Measurements from ENCODE around the gene ITSN2. TPM values are rescaled to one million over a fixed set of nuclear protein-coding genes. Genes with fewer than 3 reads are reported as not detected.
A peak's percentile ranks its signal among the peaks of the same experiment; 100 is the strongest.

ITSN2 gene
- total RNA-seq, 1 experiment from 2014 or later: 19.8 TPM

DNA sequence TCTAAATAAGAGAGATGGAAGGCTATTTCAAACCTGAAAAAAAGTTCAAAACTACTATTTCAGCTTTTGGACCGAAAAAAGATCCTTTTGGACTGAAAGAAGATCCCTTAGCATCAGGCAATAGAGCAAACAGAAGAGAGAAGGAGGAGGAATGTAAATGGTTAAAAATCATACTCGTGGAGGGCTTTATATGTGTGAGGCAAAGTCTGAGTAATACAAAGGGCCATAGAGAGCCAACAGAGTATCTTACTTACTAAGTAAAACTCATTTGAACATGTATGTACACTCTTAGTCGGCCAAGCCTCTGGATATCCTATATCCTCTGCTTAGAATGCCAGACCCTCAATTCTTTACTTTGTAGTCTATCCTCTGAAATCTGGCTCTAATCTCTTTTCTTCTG is 55.7 kb downstream of the ITSN2 start:
- DNase-seq (ENCODE audit: low spot score) (no peak), ATAC-seq (no peak)
- no peak overlapping the region for H3K27ac Mint-ChIP-seq
- no peaks in the 10 kb centered on the region for H3K4me1 Mint-ChIP-seq
- ChIA-PET CTCF (no interaction called here), POLR2A (no interaction called here)
- H3K36me3 Mint-ChIP-seq: peaks cover 27% of the 10 kb centered on the region
- H3K27me3 Mint-ChIP-seq (ENCODE audit: low read depth): no peaks in the 10 kb centered on the region
- 0 out of 2 replicates have a peak, but pooled peaks cover 2% of the 10 kb centered on the region for H3K9me3 Mint-ChIP-seq
- no peak for TF ChIP-seq EMX1 (CRISPR knock-in tag; IDR thresholded peaks at IDR 0.05)
- no peak for TF ChIP-seq TEAD4 (CRISPR knock-in tag; IDR thresholded peaks at IDR 0.05)
- no peak for TF ChIP-seq FOXK1 (CRISPR knock-in tag; IDR thresholded peaks at IDR 0.05)
- no peak for TF ChIP-seq ZNF121 (CRISPR knock-in tag; IDR thresholded peaks at IDR 0.05)
- TF ChIP-seq ESRRA (CRISPR knock-in tag; IDR thresholded peaks at IDR 0.05; ENCODE audit: borderline replicate concordance): no peak
- TF ChIP-seq NR1H2 (CRISPR knock-in tag; IDR thresholded peaks at IDR 0.05): no peak
- no peak overlapping the region for H3K4me3 Mint-ChIP-seq

DNA sequence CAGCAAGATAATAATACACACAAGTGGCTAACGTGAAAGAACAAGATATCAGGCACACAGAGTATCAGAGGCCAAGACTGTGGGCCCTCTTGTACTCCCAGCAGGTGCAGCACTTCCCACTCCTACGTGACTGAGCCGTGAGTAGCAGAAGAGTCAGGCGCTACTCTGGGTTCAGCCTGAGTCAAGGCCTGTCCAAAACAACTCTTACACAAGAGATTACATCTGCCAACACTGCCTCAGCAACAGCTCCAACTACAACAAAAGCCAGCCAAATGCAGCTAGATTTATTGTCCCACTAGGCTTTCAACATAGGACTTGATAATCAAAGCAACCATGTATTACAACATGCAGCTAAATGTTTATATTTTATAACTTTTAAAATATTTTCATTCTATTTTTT is 56.2 kb downstream of the ITSN2 start:
- ChIA-PET CTCF (no interaction called here), POLR2A (no interaction called here)
- Mint-ChIP-seq H3K36me3 (peaks cover 26% of the 10 kb centered on the region), H3K4me3 (no peak overlapping the region), H3K9me3 (no peaks in the 10 kb centered on the region), H3K27me3 (ENCODE audit: low read depth) (no peaks in the 10 kb centered on the region), H3K4me1 (no peaks in the 10 kb centered on the region), H3K27ac (no peak overlapping the region)
- DNase-seq (ENCODE audit: low spot score) (no peak), ATAC-seq (peak; percentile 43)
- TF ChIP-seq NR3C1 (CRISPR knock-in tag; conservative IDR thresholded peaks at IDR 0.05; ENCODE audit: low read depth) (no peak), PREB (CRISPR knock-in tag; IDR thresholded peaks at IDR 0.05; ENCODE audit: borderline replicate concordance) (no peak), ZBTB21 (CRISPR knock-in tag; IDR thresholded peaks at IDR 0.05; ENCODE audit: borderline replicate concordance) (no peak), ZNF423 (CRISPR knock-in tag; IDR thresholded peaks at IDR 0.05) (no peak)
- TF ChIP-seq, protein P1, sequence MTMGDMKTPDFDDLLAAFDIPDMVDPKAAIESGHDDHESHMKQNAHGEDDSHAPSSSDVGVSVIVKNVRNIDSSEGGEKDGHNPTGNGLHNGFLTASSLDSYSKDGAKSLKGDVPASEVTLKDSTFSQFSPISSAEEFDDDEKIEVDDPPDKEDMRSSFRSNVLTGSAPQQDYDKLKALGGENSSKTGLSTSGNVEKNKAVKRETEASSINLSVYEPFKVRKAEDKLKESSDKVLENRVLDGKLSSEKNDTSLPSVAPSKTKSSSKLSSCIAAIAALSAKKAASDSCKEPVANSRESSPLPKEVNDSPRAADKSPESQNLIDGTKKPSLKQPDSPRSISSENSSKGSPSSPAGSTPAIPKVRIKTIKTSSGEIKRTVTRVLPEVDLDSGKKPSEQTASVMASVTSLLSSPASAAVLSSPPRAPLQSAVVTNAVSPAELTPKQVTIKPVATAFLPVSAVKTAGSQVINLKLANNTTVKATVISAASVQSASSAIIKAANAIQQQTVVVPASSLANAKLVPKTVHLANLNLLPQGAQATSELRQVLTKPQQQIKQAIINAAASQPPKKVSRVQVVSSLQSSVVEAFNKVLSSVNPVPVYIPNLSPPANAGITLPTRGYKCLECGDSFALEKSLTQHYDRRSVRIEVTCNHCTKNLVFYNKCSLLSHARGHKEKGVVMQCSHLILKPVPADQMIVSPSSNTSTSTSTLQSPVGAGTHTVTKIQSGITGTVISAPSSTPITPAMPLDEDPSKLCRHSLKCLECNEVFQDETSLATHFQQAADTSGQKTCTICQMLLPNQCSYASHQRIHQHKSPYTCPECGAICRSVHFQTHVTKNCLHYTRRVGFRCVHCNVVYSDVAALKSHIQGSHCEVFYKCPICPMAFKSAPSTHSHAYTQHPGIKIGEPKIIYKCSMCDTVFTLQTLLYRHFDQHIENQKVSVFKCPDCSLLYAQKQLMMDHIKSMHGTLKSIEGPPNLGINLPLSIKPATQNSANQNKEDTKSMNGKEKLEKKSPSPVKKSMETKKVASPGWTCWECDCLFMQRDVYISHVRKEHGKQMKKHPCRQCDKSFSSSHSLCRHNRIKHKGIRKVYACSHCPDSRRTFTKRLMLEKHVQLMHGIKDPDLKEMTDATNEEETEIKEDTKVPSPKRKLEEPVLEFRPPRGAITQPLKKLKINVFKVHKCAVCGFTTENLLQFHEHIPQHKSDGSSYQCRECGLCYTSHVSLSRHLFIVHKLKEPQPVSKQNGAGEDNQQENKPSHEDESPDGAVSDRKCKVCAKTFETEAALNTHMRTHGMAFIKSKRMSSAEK (CRISPR knock-in tag; IDR thresholded peaks at IDR 0.05; ENCODE audit: borderline replicate concordance): no peak

DNA sequence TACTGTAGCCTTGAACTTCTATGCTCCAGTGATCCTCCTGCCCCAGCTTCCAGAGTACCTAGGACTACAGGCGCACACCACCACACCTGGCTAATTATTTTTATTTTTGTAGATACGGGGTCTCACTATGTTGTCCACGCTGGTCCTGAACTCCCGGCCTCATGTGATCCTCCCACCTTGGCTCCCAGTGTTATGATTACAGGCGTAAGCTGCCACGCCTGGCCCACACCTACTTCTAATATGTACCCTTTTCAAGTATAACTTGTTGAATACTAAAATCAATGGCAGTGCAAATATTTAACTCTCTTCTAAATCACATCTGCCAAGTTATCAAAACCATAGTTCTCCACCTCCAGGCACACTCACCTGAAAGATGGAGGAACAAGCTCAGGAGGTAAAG is 58.7 kb downstream of the ITSN2 start:
- ATAC-seq (no peak), DNase-seq (ENCODE audit: low spot score) (no peak)
- ChIA-PET POLR2A (no interaction called here), CTCF (no interaction called here)
- Mint-ChIP-seq H3K27ac (no peak overlapping the region), H3K9me3 (no peaks in the 10 kb centered on the region), H3K36me3 (peaks cover 32% of the 10 kb centered on the region), H3K4me1 (no peaks in the 10 kb centered on the region), H3K4me3 (no peak overlapping the region), H3K27me3 (ENCODE audit: low read depth) (no peaks in the 10 kb centered on the region)
- TF ChIP-seq ZBTB21 (CRISPR knock-in tag; IDR thresholded peaks at IDR 0.05; ENCODE audit: borderline replicate concordance) (no peak), RELA (CRISPR knock-in tag; IDR thresholded peaks at IDR 0.05; ENCODE audit: borderline replicate concordance) (no peak), ZNF121 (CRISPR knock-in tag; IDR thresholded peaks at IDR 0.05) (peak; percentile 47; the same call in 1 of the 2 replicates)

GRCh38 chr2:24297663-24298062 is 62.7 kb downstream of the ITSN2 start:
- DNase-seq (ENCODE audit: low spot score) (no peak), ATAC-seq (no peak)
- TF ChIP-seq OVOL2 (CRISPR knock-in tag; IDR thresholded peaks at IDR 0.05; ENCODE audit: borderline replicate concordance) (no peak), SMAD4 (CRISPR knock-in tag; IDR thresholded peaks at IDR 0.05) (no peak), RORB (CRISPR knock-in tag; IDR thresholded peaks at IDR 0.05) (no peak)
- H3K36me3 Mint-ChIP-seq: peaks cover 35% of the 10 kb centered on the region
- CTCF ChIA-PET: no interaction called here
- H3K4me1 Mint-ChIP-seq: no peaks in the 10 kb centered on the region
- POLR2A ChIA-PET: no interaction called here
- H3K27me3 Mint-ChIP-seq (ENCODE audit: low read depth): no peaks in the 10 kb centered on the region
- no peaks in the 10 kb centered on the region for H3K9me3 Mint-ChIP-seq
- H3K4me3 Mint-ChIP-seq: no peak overlapping the region
- 0 out of 2 replicates have a peak overlapping the region, but pooled peaks have one; percentile 45 for H3K27ac Mint-ChIP-seq

Measured in WTC11 (cell line).